Measurements from ENCODE around the gene EEF1AKMT1.

GRCh38 chr13:20819715-20820114 is 46.0 kb upstream of the EEF1AKMT1 start:
- no peak for TF ChIP-seq MAX (IDR thresholded peaks at IDR 0.05)
- no peak for TF ChIP-seq CTCF (IDR thresholded peaks at IDR 0.05; ENCODE audit: low read depth, low read length, missing input control)
- TF ChIP-seq REST (IDR thresholded peaks at IDR 0.05) = no peak
- TF ChIP-seq JUND (IDR thresholded peaks at IDR 0.05) = no peak
- no peak for TF ChIP-seq RXRA (IDR thresholded peaks at IDR 0.05)
- TF ChIP-seq TAF1 (conservative IDR thresholded peaks at IDR 0.05) = no peak
- TF ChIP-seq YY1 (IDR thresholded peaks at IDR 0.05) = no peak
- no peak for TF ChIP-seq SP1 (IDR thresholded peaks at IDR 0.05)

Data from liver (tissue), 3 donors.